Left cardiac atrium (tissue), 4 donors: ENCODE results near the gene FAM83C. TPM values are rescaled to one million over a fixed set of nuclear protein-coding genes. Genes with fewer than 3 reads are reported as not detected.

Source experiments
- ATAC-seq, 2 donors: fragments of 200-7000 bp; cut with Tn5 transposase; one replicate each; pipeline ENCODE4 v1.9.1; 2020; ENCODE audit warnings: mild to moderate bottlenecking in 2 of 2, moderate library complexity in 2 of 2
- DNase-seq: peaks from one replicate; pipeline ENCODE4 v3.0.0-alpha.2; 2020
- intact Hi-C, 2 donors: fragments of 100-400 bp; cut with DNase I; formaldehyde crosslinking; loops; one replicate each; pipeline versions ENCODE4 v1.14.1 to v1.15.1; 2022 to 2023
- total RNA-seq, 2 donors: library from RNA; stranded (reverse); fragmentation: NEBNext Ultra II Directional; extraction: Animal tissue kit (Norgen Biotek cat#: 25700); gene quantifications; one replicate each; pipeline ENCODE4 v1.2.1, GENCODE V29; 2021
- donor health status: DM: no; HTN: yes; CAD: no.
- donor health status: DM: no; HTN: yes; CAD: no; lungs with severe emphysema.
- donor health status: DM: yes; HTN: yes; CAD: no.
- donor health status: Dilated cardiomyopathy.

The FAM83C gene
- total RNA-seq, 2 donors from 2014 or later, result not detected

DNA sequence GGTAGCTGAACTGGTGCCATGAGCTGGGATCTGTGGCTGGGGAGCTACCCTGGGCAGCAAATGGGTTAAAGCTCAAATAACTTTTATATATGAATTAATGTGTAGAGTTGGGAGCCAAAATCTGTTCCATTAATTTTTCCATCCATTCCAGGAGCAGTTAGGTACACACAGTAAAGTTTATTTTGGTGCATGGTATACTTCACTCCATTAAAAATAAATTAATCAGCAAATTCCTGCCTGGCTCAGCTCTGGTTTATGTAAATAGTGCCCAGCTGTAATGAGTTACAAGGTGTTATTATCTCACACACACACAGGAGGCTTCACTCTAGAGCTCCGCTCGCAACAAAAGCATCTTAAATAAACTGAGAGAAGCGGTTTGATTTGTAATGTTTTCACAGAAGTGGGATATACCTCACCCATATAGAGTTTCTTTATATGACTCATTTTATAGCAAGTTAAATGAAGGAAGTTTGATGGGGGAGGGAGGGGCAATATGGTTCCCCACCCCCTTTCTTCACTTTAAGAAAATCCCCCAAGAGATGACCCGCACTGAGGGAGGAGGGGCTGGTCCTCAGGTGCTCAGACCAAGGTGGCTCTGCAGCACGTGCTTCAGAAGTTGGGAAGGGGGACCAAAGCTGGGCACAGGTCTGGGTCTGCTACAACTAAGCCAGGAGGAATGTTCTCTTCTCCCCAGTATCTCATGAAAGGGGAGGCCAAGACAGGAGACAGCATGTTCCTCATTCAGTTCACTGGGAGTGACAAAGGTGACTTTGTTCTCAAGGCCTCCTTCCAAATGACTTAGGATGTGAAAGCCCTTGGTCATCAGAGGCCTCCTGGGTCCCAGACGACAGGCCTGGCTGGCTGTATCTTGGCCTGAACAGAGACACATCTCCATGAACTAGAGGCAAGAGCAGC is 10.5 kb upstream of the FAM83C start:
- intact Hi-C loops, result loop anchor here (5.0 kb wide), 2 partner anchors 135 to 140 kb away; partner anchors contain the start of gene GDF5 (in 1 of the 2)
- ATAC-seq (no peak), DNase-seq (no peak)

DNA sequence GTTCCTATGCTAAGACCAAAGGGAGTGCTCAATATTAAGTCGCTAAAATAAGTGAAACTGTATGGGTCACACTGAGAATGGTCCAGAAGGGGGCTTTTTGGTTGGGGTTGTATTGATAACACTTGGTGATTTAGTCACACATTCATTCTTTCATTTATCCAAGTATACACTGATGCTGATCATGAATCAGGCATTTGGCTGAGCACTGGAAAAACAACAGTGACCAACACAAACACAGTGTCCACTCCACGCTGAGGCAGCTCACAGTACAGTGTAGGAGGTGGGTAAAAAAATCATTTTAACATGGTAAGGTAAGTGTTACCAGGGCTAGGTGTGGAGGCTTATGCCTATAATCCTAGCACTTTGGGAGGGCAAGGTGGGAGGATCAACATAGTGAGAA is 9.2 kb upstream of the FAM83C start:
- ATAC-seq (no peak), DNase-seq (no peak)
- intact Hi-C loops, result loop anchor here (5.0 kb wide), 2 partner anchors 136 to 141 kb away; partner anchors contain the start of gene GDF5 (in 1 of the 2)

- ATAC-seq (no peak), DNase-seq (no peak)
- intact Hi-C loops, result loop anchor here (5.0 kb wide), 2 partner anchors 137 to 142 kb away; partner anchors contain the start of gene GDF5 (in 1 of the 2)
These were observed 8.4 kb upstream of the FAM83C start for GRCh38 chr20:35300469-35301262.

DNA sequence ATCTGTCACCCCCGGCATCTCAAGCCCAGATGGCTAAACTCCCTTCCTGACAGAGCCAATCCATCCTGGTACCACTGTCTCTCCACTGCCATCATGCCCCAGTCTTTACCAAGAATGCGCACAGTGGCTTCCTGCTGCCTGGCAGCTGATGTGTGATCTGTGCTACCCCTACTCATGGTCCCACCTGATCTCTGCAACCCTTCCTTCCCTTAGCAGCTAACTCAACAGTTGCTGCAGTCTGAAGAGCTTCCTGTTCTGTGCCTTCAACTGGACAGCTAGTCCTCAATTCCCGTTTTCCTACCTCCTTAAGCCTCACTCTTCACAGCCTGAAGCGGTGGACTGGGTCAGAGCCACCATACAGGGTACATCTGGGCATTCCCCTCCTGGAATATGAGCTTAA is 7.6 kb upstream of the FAM83C start:
- ATAC-seq (no peak), DNase-seq (no peak)
- intact Hi-C loops, result loop anchor here (5.0 kb wide), 2 partner anchors 138 to 143 kb away; partner anchors contain the start of gene GDF5 (in 1 of the 2)

DNA sequence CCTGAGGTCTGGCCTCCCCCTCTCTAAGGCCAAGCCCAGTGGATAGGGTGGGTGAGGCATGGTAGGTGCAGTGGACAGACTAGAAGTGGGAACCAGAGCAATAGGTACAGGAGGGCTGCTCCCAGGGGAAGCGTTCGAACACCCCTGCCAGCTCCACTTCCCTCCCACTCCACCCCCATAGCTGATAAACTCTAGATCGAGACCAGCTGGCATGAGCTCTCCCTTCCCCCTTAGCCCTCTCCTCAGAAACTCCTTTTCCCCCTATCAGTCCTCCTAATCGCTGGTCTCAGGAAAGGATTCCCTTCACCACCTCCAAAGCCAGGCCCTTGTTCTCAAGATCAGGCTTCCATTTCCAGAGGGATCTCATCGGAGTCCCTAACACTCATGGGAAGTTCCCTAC is 6.0 kb upstream of the FAM83C start:
- intact Hi-C loops, result no loop called here
- ATAC-seq (no peak), DNase-seq (no peak)

GRCh38 chr20:35297740-35298139 is 5.5 kb upstream of the FAM83C start:
- no peak for DNase-seq
- ATAC-seq, result no peak
- intact Hi-C loops, result no loop called here

DNA sequence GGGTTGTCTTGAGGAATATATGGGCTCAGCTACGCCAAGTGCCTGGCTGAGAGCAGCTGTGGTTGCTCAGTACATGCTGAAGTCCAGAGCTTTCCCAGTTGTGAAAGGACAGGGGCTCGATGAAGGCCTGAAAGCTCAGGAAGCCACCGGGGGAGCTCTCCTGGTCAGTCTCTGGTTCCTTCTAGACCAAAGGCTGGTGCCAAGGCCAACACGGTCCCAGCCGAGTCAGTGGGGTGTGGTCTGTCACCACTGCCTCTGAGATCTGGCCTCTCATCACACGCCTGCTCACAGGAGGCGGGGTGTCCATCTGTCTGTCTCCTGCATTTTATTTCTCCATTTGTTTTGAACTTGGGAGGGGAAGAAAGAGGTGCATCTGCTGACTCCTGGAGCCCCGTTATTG is 4.9 kb upstream of the FAM83C start:
- intact Hi-C loops, result no loop called here
- DNase-seq (no peak), ATAC-seq (peak in 1 of 2 donors; percentile 23)

DNA sequence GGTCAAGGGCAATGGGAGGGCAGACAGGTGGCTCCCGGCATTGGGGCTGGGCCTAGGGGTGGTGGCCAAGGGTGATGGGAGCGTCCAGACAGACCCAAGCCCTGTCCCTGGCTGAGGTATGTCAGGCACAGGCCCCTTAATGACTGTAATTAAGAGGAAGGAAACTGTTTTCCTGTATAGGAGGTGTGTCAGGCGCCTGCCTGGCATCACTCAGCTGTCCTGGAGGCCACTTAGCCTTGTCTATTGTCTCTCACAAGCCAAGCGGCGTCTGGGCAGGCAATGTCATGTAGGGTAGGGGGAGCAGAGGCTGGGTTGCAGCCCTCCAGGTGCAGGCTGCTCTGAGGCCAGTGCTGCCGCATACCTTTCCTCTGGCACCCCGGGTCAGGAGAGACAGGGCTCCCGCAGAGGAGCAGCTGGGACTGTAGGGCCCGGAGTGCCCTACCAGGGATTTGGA is 3.9 kb upstream of the FAM83C start:
- ATAC-seq, result no peak
- DNase-seq, result no peak

DNA sequence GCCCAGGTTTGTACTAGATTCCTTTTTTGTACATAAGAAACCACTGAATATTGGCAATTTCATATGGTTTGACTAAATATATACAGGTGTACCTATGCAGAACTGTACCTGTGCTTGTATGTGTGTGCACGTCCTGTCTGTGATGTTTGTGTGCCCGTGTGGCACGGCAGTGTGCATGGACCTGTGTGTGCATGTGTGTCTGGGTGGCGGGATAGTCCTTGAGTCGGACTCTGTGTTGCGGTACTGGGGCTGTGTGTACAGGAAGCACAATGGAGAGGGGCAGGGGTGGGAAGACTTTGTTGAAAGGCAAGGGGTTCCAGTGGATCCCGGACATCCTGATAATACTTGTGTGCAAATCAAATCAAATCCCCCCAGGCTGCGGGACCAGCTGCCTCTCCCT is 3.4 kb upstream of the FAM83C start:
- intact Hi-C loops, result no loop called here
- DNase-seq (no peak), ATAC-seq (no peak)

More for the DNA sequence above, 3.9 kb upstream of the FAM83C start:
- intact Hi-C loops, result no loop called here

GRCh38 chr20:35295058-35295457 is 2.8 kb upstream of the FAM83C start:
- no peak for ATAC-seq
- intact Hi-C loops, result no loop called here

DNA sequence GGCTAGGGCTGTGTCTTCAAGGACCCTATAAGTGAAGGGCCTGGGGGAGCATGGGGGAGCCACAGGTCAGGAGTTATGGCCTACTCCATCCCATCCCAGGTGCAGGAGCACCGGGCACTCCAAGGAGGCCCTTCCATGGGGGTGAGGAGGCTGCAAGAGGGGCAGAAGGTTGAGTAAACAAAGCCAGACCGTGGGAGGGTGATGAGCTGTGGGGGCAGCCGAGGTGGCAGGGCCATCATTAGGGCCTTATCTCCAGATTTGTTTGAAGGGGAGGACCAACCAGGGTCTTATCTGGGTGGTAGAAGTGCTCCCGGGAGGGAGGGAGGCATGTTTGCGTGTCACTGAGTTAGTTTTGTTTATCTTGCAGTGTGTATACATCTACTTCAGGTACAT is 2.1 kb upstream of the FAM83C start:
- intact Hi-C loops, result no loop called here
- ATAC-seq (no peak), DNase-seq (no peak)

More at GRCh38 chr20:35295058-35295457, 2.8 kb upstream of the FAM83C start:
- DNase-seq, result no peak

- ATAC-seq (no peak), DNase-seq (no peak)
- intact Hi-C loops, result no loop called here
These were observed 1.4 kb upstream of the FAM83C start for GRCh38 chr20:35293303-35294292.

GRCh38 chr20:35292504-35293285 is 470 bp upstream of the FAM83C start:
- DNase-seq, result no peak
- intact Hi-C loops, result no loop called here
- no peak for ATAC-seq

DNA sequence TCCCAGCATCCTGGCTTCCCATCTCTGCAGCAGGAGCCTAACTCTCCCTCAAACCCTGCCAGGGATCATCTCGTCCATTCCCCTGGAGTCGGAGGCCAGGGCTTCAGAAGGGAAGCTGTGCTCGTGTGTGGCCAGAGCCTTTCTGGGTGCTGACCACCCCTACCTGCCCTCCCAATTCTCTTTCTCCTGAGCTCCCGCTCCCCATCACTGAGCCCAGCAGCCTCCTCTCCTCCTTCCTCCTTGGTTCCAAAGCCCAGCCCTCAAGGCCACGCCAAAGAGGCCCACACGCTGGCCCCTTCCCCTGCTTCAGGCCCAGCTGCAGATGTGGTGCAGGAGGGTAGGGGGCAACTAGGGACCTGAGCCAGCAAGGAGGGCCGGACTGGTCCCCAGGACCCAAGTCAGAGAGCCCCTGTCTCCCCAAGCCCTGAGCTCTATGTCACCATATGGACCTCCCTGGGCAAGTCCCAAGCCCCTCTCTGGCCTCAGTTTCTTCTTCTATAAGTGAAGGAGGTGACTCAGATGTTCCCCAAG is 1.3 kb downstream of the FAM83C start:
- intact Hi-C loops, result no loop called here
- ATAC-seq (no peak), DNase-seq (no peak)

DNA sequence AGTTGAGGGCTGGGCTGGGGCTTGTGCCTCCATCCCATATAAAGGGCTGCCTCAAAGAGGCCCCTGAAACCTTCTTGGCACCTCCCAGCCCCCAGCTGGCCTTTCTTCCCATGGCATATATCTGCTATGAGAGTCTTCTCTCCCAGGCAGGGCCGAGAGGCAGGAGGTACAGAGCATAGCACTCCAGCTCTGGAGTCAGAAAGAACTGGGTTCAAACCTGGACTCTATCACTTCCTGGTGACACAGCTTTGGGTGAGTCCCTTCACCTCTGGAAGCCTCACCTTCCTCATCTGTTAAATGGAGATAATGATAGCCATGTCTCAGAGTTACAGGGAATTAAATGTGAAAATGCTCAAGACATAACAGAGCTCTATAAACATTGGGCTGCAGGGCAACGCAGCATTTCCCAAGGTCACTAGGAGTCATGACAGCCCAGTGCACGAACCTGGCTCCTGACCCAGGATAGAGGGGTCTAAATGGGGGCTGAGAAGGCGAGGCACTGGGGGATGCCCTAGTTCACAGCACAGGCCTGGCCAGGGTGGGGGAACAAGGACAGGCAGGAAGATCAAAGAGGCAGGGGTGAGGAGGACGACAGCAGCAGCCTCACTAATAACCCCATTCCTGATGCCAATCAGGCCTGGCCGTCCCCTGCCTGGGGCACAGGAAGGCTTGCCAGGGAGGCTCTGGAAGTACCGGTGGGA is 1.9 kb downstream of the FAM83C start:
- DNase-seq (no peak), ATAC-seq (no peak)
- intact Hi-C loops, result no loop called here

DNA sequence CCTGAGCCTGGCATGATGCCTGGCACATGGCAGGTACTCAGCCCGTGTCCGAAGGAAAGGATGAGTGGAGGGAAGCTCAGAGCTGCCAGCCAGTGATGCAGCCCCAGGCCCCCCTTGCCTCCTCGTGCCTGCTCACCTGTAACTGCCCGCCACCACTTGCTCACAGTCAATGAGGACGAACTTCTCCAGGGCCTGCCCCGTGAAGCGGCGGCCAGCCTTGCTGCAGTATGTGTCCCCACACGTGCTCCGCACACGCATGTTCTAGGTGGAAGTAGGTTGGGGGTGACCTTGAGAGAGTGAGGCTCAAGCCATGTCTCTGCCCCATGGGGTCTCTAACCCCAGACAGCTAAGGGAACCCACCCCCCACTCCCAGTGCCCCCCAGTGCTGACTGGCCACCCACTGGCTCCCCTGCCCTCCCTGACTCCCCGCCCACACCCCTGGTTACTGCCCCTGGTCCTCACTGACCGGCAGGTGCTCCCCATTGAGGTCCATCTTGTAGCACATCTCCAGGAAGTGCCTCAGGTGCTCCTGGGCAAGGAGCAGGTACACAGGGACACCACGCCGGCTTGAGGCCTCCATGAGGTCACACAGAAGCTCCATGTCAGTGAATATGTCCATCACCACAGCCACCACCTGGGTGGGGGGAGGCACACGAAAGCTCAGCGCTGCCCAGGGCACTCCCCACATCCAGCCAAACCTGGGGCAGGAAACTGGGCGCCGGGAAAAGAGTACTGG is 3.7 kb downstream of the FAM83C start:
- ATAC-seq, result no peak
- intact Hi-C loops, result no loop called here
- DNase-seq, result no peak
